Naive B cell (primary cell): ENCODE results near the gene SLC25A29. TPM values are rescaled to one million over a fixed set of nuclear protein-coding genes. Genes with fewer than 3 reads are reported as not detected.
"Not testable (repeated sequence)": the region's sequence is repeated elsewhere in the genome, so short reads cannot be mapped to it uniquely, and the experiment has no call there.

ENCODE experiments used
- ATAC-seq, 2 donors: fragments of 150-1000 bp; cut with Tn5 transposase; 2 replicates each; pipeline ENCODE4 v1.10.0; 2021; ENCODE audit warnings: low read depth in 2 of 2, mild to moderate bottlenecking in 2 of 2, moderate library complexity in 2 of 2
- DNase-seq: peaks from one replicate; pipeline ENCODE4 v3.0.0; 2022
- H3K27ac Mint-ChIP-seq, 6 donors: one replicate each; pipeline ENCODE4 v1.8.0; 2020 to 2022; ENCODE audit warnings: mild to moderate bottlenecking in 6 of 6, mixed read lengths in 6 of 6, moderate library complexity in 5 of 6, inconsistent platforms in 2 of 6
- H3K27me3 Mint-ChIP-seq, 3 donors: one replicate each; pipeline ENCODE4 v1.8.0; 2021 to 2022; ENCODE audit warnings: mixed read lengths in 3 of 3, mild to moderate bottlenecking in 1 of 3
- H3K36me3 Mint-ChIP-seq, 2 donors: one replicate each; pipeline ENCODE4 v1.8.0; 2020 to 2022; ENCODE audit warnings: mixed read lengths in 2 of 2, inconsistent platforms in 1 of 2, mild to moderate bottlenecking in 1 of 2
- H3K4me1 Mint-ChIP-seq, 3 donors: one replicate each; pipeline ENCODE4 v1.8.0; 2020 to 2022; ENCODE audit warnings: mixed read lengths in 3 of 3, inconsistent platforms in 1 of 3, mild to moderate bottlenecking in 1 of 3, moderate library complexity in 1 of 3
- H3K4me3 Mint-ChIP-seq, 8 donors: one replicate each; pipeline ENCODE4 v1.8.0; 2020 to 2022; ENCODE audit warnings: mild to moderate bottlenecking in 8 of 8, mixed read lengths in 8 of 8, moderate library complexity in 8 of 8, inconsistent platforms in 2 of 8
- H3K9me3 Mint-ChIP-seq, 7 donors: one replicate each; pipeline ENCODE4 v1.8.0; 2020 to 2022; ENCODE audit warnings: mixed read lengths in 7 of 7, mild to moderate bottlenecking in 5 of 7, inconsistent platforms in 2 of 7, moderate library complexity in 1 of 7
- polyA plus RNA-seq, 6 donors: library from polyadenylated mRNA; unstranded; fragments of 300-500 nt; fragmentation: Illumina TruSeq; gene quantifications; one replicate each; pipeline ENCODE4 v1.2.3, GENCODE V29; 2021; ENCODE audit warnings: low read depth in 6 of 6

Gene SLC25A29
- polyA plus RNA-seq, 6 donors from 2014 or later, result 1.8 to 13.3 (median 3.3) TPM

DNA sequence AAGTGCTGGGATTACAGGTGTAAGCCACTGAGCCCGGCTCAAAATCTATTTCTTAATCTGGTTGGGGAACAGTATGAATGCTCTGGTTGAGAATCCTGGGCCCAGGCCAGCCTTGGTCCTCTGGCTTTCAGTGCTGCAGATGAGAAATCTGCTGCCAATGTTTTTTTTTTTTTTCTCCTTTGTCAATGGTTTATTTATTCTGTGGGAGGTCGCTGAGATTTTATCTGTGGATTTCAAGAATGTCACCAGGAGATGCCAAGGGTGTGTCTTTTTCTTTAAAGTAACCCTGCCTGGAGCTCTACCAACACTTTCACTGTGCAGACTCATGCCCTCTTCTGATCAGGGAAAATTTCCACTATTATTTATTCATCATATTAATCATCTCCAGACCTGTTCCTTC, 3.6 kb downstream of the SLC25A29 start:
- peak overlapping the region in 1 of 8 donors; percentile 49 for H3K4me3 Mint-ChIP-seq
- DNase-seq, result no peak
- ATAC-seq, result no peak
- no peaks in the 10 kb centered on the region for H3K27me3 Mint-ChIP-seq
- peaks cover 23 to 56% (median 46%) of the 10 kb centered on the region in 3 donors for H3K4me1 Mint-ChIP-seq
- H3K36me3 Mint-ChIP-seq, result no peaks in the 10 kb centered on the region
- no peaks in the 10 kb centered on the region for H3K9me3 Mint-ChIP-seq
- no peak overlapping the region for H3K27ac Mint-ChIP-seq

DNA sequence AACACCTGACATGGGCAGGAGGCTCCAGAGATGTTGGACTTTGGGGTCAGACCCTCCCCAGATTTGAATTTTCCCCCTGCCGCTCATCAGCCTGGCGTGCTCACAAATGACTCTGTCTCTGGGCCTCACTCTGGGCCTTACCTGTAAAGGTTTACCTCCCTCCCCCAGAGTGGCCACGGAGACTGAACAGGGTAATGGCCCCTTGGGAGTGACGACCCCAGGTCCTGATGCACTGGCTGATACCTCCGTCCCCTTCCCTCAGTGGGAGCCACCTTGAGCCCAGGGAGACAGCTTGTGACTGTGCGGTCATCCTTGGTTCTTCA, 7.0 kb downstream of the SLC25A29 start:
- Mint-ChIP-seq H3K36me3 (no peaks in the 10 kb centered on the region), H3K27me3 (no peaks in the 10 kb centered on the region), H3K9me3 (no peaks in the 10 kb centered on the region), H3K4me1 (peaks cover 31 to 62% (median 55%) of the 10 kb centered on the region in 3 donors), H3K27ac (peak overlapping the region in 2 of 6 donors; percentile 29 to 58), H3K4me3 (peak overlapping the region in 2 of 8 donors; percentile 15 to 34)
- no peak for DNase-seq
- ATAC-seq, result no peak

DNA sequence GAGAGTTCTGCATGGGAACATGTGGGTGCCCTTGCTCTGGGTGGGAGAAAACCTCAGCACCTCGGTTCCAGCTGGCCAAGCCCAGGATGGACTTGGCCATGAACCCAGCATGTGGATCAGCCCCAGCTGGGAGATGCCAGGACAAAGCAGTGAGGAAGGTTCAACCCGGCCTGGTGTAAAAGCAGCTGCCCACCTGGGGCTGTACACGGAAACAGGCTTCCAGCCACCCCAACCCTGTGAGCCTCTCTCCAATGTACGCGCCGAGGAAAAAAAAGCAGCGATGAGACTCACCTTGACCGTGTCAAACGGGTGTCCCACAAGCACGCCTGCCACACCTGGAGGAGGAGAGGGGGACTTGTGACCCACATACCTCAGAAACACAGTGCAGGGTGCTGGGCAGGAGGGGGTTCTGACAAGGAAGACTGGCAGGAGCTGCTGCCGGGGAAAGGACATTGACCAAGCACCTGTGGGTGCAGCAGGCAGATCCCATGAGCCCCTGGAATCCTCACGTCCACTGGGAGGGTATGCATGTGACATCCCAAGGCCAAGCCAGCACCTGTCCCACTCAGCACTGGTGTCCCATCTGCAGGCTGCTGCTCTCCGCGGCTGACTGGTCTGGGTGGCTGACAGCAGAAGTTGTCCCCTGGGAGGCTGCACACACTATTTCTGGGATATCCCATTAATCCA, 7.5 kb downstream of the SLC25A29 start:
- H3K4me3 Mint-ChIP-seq, result peak overlapping the region in 3 of 8 donors; percentile 15 to 34 (median 32)
- ATAC-seq, result no peak
- H3K27me3 Mint-ChIP-seq, result no peaks in the 10 kb centered on the region
- H3K4me1 Mint-ChIP-seq, result peaks cover 33 to 61% (median 57%) of the 10 kb centered on the region in 3 donors
- no peaks in the 10 kb centered on the region for H3K9me3 Mint-ChIP-seq
- H3K36me3 Mint-ChIP-seq, result no peaks in the 10 kb centered on the region
- no peak for DNase-seq
- peak overlapping the region in 3 of 6 donors; percentile 29 to 58 (median 30) for H3K27ac Mint-ChIP-seq

DNA sequence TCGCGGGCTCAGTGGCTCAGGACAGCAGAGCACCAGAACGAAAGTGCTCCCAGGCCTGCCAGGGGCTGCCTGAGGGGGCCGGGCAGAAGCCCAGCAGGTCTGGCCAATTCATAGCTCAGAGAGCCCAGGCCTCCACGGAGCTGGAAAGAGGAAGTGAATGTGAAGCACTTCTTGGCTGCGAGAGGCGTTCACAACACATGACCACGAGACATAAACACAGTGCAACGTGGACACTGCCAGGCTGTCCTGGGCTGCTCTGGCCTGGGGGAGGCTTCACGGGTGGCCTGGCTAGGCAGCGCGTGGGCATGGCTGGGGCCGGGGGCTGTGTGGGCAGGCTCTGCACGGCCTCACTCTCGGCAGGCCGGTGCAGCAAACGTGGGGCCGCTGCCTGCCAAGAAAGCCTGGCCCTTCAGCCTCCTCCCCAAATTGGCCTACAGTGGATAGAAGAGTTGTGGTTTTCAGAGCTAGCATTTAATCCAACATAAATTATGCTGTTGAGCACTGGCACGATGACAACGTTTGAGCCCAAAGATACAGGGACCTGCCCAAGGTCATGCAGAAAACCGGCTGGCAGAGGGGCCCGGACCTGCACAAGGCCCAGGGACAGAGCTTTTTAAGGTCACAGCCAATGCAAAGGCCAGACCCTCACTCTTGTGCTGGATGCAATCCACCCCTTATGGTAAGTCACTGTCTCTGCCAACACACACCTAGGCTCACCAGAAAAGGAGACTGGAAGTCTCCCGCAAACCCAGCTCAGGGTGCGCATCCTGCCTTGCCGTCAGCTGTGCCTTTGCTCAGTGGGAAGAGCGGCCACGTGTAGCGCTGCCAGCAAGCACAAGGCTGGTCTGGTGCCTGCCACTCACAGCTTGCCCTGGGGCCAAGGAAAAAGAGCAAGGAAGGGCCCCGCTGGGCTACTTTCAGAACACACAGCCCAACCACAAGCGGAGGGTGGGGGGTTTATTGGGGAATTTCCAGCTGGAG, 8.6 kb downstream of the SLC25A29 start:
- H3K9me3 Mint-ChIP-seq, result no peaks in the 10 kb centered on the region
- H3K4me3 Mint-ChIP-seq, result peak overlapping the region; percentile 24 to 90 (median 77)
- no peaks in the 10 kb centered on the region for H3K27me3 Mint-ChIP-seq
- H3K36me3 Mint-ChIP-seq, result no peaks in the 10 kb centered on the region
- DNase-seq (peak; percentile 69), ATAC-seq (peak; percentile 93)
- peak overlapping the region in 5 of 6 donors; percentile 54 to 96 (median 78) for H3K27ac Mint-ChIP-seq
- H3K4me1 Mint-ChIP-seq, result peaks cover 33 to 57% (median 49%) of the 10 kb centered on the region in 3 donors

DNA sequence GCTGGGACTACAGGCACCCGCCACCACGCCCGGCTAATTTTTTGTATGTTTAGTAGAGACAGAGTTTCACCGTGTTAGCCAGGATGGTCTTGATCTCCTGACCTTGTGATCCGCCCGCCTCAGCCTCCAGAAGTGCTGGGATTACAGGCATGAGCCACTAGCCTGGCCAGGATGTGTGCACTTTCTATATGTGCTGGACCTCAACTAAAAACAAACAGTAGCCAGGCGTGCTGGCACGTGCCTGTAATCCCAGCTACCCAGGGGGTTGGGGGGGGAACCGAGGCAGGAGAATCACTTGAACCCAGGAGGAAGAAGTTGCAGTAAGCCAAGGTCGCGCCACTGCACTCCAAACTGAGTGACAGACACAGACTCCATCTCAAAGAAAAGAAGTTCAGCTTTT, 9.5 kb downstream of the SLC25A29 start:
- not testable (repeated sequence) for H3K27me3 Mint-ChIP-seq, H3K9me3 Mint-ChIP-seq, H3K36me3 Mint-ChIP-seq, DNase-seq
- Mint-ChIP-seq H3K27ac (peak overlapping the region in 5 of 6 donors; percentile 54 to 96 (median 78)), H3K4me3 (peak overlapping the region; percentile 24 to 90 (median 77)), H3K4me1 (peaks cover 33 to 54% (median 48%) of the 10 kb centered on the region in 3 donors)
- peak in 1 of 2 donors; percentile 5 for ATAC-seq

DNA sequence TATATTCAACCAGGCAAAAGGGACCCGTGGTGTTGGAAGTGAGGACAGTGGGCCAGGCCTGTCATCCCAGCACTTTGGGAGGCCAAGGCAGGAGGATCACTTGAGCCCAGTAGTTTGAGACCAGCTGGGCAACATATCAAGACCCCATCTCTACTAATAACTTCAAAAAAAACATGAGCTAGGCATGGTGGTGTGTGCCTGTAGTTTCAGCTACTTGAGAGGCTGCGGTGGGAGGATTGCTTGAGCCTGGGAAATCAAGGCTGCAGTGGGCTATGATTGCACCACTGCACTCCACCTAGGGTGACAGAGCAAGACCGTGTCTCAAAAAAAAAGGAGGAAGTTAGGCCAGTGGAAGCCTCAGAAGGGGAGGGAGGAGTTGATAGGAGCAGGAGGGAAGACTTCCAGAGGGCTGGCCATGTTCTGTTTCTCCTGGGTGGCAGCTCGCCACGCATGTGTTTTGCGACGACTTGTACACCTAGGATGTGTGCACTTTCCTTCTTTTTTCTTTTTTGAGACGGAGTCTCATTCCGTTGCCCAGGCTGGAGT, 10.1 kb downstream of the SLC25A29 start:
- ATAC-seq (peak in 1 of 2 donors; percentile 13), DNase-seq (no peak)
- peak overlapping the region in 5 of 6 donors; percentile 16 to 74 (median 60) for H3K27ac Mint-ChIP-seq
- H3K36me3 Mint-ChIP-seq, result no peaks in the 10 kb centered on the region
- no peaks in the 10 kb centered on the region for H3K9me3 Mint-ChIP-seq
- peaks cover 33 to 50% (median 48%) of the 10 kb centered on the region in 3 donors for H3K4me1 Mint-ChIP-seq
- H3K27me3 Mint-ChIP-seq, result no peaks in the 10 kb centered on the region
- H3K4me3 Mint-ChIP-seq, result peak overlapping the region in 4 of 8 donors; percentile 33 to 73 (median 54)

DNA sequence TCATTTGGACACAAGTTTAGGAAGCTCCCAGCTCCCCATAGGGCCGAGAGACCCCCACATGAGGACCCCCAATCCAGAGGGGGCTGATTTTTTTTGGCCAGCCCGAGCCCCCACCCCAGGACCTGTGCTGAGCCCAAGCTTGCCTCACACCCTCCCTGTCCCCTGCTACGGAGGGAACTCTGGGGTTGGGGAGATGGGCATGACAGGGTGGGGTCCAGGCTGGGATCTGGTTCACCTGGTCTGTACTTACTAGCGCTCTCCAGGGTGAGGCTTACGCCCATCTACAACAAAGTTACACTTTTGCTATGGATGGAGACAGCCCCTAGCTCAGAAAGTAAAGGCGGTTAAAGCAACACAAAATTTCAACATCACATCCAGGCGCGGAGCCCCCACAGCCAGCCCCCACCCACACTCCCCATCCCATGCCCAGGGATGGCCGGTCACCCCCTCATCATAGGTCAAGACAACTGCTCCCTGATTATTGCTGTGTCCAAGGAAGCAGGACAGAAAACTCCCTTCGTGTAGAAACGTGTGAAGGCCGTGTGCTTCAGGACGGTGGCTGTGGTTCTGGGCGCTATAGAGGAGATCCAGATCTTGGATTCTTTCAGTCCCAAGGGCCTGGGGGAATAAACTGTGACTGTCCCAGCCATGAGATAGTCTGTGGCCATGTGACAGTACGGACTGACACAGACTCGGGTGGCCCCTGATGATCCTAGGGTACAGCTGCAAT, 10.7 kb downstream of the SLC25A29 start:
- no peak for ATAC-seq

DNA sequence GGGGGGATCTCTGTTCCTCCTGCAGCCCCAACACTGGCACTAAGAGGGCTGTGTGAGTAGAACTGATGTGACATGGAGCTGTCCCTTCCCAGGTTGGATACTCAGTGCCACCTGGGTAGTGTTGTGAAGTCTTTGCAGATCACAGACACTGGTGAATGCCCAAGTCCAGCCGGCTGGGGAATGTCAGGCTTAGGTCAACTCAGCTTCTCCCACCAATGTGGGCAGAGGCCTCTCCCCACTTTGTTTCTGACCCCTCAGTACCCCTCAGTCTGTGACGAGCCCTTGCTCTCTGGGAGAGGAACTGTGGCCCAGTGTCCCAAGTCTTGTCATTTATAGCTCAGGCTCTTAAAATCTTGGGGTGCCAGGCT, 11.3 kb downstream of the SLC25A29 start:
- H3K27me3 Mint-ChIP-seq, result no peaks in the 10 kb centered on the region
- no peak for DNase-seq
- no peaks in the 10 kb centered on the region for H3K9me3 Mint-ChIP-seq
- H3K4me3 Mint-ChIP-seq, result peak overlapping the region in 1 of 8 donors; percentile 61
- ATAC-seq, result no peak
- H3K4me1 Mint-ChIP-seq, result peaks cover 33 to 50% (median 48%) of the 10 kb centered on the region in 3 donors
- H3K36me3 Mint-ChIP-seq, result no peaks in the 10 kb centered on the region
- no peak overlapping the region for H3K27ac Mint-ChIP-seq

More for the DNA sequence above, 10.7 kb downstream of the SLC25A29 start:
- H3K4me1 Mint-ChIP-seq, result peaks cover 33 to 50% (median 48%) of the 10 kb centered on the region in 3 donors
- no peak for DNase-seq
- no peaks in the 10 kb centered on the region for H3K27me3 Mint-ChIP-seq
- peak overlapping the region in 4 of 6 donors; percentile 16 to 74 (median 57) for H3K27ac Mint-ChIP-seq
- no peaks in the 10 kb centered on the region for H3K36me3 Mint-ChIP-seq
- H3K9me3 Mint-ChIP-seq, result no peaks in the 10 kb centered on the region
- peak overlapping the region in 4 of 8 donors; percentile 33 to 73 (median 54) for H3K4me3 Mint-ChIP-seq

DNA sequence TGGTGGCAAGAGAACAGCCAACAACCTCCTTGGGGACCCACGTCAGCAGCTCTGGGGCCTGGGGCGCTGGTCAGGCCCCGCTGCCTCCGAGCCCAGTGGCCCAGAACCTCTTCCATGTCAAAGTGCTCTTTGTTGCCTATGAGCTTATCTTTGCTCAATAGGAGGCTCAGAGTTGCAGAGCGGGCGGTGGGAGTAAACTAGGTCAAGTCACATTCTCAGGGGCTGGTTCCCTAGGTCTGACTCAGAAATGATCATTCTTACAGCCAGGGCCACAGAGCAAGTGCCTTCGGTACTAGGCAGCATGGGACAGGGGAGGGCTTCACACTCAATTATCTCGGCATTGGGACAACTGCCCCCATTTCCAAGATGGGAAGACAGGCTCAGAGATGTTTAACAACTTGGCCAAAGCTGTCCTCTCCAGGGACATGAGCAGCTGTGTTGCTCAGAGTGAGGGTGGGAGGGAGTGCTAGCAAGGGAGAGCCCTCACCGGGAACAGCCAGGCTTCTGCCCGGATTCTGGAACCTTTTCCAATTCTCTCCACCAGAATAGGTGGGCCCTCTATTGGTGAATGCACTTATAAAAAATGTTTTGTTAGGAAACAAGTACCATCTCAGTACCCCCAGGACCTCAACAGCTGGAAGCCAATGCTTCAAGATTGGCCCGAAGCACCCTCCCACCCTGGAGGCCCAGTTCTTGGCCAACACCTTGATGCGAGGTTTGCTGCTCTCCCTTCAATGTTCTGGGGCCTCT, 11.9 kb downstream of the SLC25A29 start:
- H3K4me3 Mint-ChIP-seq, result peak overlapping the region in 1 of 8 donors; percentile 32
- ATAC-seq (peak; percentile 51 to 57), DNase-seq (no peak)
- no peaks in the 10 kb centered on the region for H3K27me3 Mint-ChIP-seq
- peak overlapping the region in 5 of 6 donors; percentile 28 to 91 (median 70) for H3K27ac Mint-ChIP-seq
- H3K36me3 Mint-ChIP-seq, result no peaks in the 10 kb centered on the region
- no peaks in the 10 kb centered on the region for H3K9me3 Mint-ChIP-seq
- peaks cover 29 to 49% (median 45%) of the 10 kb centered on the region in 3 donors for H3K4me1 Mint-ChIP-seq

DNA sequence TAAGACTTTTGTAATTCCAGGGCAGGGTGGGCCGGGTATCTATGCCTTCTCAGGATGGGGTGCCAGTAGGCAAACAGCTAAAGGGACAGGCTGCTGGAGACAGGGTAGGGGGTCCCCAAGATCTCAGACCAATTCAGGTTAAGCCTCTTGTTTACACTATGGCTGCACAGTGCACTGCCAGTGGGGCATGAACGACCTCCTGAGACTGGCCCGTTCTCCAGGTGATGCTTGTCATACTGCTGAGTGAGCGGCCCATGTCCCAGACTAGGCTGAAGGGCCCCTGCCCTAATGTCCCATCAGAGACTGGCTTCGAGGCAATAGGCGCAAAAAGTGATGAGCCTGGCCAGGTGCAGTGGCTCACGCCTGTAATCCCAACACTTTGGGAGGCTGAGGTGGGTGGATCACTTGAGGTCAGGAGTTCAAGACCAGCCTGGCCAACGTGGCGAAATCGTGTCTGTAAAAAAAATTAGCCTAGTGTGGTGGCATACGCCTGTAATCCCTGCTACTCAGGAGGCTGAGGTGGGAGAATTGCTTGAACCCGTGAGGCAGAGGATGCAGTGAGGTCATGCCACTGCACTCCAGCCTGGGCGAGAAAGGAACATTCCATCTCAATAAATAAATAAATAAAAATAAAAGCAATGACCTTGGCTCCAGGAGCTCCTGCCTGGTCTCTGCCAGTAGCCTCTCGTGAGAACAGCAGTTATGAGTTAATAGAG, 12.6 kb downstream of the SLC25A29 start:
- DNase-seq (no peak), ATAC-seq (no peak)
- peaks cover 23 to 46% (median 42%) of the 10 kb centered on the region in 3 donors for H3K4me1 Mint-ChIP-seq
- peak overlapping the region in 1 of 8 donors; percentile 32 for H3K4me3 Mint-ChIP-seq
- no peaks in the 10 kb centered on the region for H3K36me3 Mint-ChIP-seq
- peak overlapping the region in 3 of 6 donors; percentile 33 to 91 (median 80) for H3K27ac Mint-ChIP-seq
- no peaks in the 10 kb centered on the region for H3K9me3 Mint-ChIP-seq
- H3K27me3 Mint-ChIP-seq, result no peaks in the 10 kb centered on the region

DNA sequence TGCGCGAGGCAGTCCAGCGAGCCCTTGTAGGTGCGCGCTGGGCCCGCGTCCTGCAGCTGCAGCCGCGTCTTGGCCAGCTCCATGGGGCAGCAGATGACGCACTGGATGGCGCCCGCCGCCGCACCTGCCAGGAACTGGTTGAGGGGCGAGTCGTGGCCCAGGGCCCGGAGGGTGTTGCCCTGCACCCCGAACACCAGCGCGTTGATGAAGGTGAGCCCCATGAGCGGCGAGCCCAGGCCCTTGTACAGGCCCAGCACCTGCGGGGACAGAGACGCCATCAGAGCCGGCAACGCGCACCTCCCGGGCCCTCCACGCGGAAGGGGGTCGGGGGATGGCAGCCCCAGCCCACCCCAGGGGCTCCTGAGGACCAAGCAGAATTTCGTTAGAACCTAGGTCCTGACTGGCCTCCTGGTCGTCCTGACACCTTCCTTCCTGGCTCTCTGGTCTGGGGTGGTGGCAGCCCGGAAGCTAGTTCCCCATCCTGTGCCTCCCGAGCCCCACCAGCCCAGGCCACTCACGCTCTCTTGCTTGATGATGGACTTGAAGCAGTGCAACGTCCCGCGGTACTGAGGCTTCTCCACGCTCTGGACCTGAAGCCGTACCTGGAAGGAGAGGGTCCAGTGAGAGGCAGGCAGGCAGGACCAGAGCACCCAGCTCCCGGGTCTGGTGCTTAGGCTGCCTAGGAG, 13.3 kb downstream of the SLC25A29 start:
- no peak for DNase-seq
- Mint-ChIP-seq H3K9me3 (no peaks in the 10 kb centered on the region), H3K4me1 (peaks cover 23 to 43% (median 34%) of the 10 kb centered on the region in 3 donors), H3K4me3 (no peak overlapping the region), H3K27me3 (no peaks in the 10 kb centered on the region), H3K36me3 (no peaks in the 10 kb centered on the region), H3K27ac (no peak overlapping the region)
- ATAC-seq, result no peak
